ENCODE results near the gene FUCA1.
A peak's percentile ranks its signal among the peaks of the same experiment; 100 is the strongest.
"Not testable (repeated sequence)": the region's sequence is repeated elsewhere in the genome, so short reads cannot be mapped to it uniquely, and the experiment has no call there.

FUCA1 gene

DNA sequence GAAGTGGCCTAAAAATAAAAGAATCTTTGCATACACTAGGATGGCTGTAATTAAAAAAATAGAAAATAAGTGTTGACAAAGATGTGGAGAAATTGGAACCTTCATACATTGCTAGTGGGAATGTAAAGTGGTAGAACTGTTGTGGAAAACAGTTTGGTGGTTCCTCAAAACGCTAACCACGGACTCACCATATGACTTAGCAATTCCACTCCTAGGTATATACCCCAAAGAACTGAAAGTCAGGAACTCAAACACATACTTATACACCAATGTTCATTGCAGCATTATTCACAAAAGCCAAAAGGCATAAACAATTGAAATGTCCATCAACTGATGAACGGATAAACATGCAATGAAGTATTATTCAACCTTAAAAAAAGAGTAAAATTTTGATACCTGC lies 32.1 kb downstream of the FUCA1 start:
- DNase-seq: no peak

DNA sequence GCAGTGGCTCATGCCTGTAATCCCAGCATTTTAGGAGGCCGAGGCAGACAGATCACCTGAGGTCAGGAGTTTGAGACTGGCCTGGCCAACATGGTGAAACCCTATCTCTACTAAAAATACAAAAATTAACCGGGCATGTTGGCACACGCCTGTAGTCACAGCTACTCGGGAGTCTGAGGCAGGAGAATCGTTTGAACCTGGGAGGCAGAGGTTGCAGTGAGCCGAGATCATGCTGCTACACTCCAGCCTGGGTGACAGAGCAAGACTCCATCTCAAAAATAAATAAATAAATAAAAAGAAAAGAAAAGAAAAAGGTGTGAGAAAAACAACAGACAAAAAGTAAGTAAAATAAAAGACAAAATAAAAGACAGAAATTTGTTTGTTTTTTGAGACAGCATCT lies 33.9 kb downstream of the FUCA1 start:
- DNase-seq: not testable (repeated sequence)

DNA sequence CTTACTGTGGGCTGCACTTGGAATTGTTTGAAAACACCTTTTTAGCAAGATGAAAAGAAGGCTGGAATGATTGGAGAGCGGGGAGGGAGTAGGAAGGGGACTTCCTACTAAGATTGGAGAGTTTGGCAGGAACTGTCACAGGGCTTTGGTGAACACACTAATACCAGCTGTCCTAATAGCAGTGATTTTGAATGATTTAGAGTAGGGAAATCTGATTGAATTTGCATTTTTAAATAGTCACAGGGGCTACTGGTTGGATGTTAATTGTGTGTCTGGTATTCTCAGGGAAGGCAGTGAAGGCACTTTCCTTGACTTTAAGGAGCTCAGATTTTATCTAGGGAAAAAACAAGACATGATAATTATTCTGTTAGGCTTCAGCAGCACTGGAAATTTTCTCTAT lies 40.4 kb downstream of the FUCA1 start:
- DNase-seq: no peak

DNA sequence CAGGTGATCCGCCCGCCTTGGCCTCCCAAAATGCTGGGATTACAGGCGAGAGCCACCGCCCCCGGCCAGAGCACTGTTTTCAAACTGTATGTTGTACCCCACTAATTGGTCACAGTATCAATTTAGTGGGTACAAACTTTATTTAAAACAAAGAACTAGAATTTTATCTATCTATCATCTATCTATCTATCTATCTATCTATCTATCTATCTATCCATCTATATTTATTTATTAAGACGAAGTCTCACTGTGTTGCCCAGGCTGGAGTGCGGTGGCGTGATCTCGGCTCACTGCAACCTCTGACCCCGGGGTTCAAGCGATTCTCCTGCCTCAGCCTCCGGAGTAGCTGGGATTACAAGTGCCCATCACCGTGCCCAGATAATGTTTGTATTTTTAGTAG lies 41.5 kb downstream of the FUCA1 start:
- DNase-seq: not testable (repeated sequence)

DNA sequence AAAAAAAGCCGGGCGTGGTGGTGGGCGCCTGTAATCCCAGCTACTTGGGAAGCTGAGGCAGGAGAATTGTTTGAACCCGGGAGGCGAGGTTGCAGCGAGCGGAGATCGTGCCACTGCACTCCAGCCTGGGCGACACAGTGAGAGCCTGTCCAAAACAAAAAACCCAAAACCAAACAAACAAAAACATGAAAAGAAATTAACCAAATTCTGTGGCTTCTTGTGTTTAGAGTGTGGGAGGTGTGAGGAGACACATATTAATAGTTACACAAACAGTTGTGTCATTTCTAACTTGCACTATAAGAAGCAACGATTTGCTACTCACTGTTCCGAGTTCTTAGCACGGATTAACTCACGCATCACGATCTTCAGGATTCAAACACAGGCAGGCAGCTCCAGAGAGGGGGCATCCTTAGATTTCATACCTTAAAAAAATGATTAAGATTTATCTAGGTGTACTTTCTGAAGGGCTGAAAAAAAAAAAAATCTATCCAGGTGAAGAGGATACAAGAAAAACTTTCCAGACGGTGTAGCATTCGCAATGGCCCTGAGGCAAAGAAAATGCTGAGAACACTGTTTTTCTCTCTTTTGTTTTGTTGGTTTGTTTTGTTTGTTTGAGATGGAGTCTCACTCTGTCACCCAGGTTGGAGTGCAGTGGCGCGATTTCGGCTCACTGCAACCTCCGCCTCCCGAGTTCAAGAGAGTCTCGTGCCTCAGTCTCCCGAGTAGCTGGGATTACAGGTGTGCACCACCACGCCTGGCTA lies 42.1 kb downstream of the FUCA1 start:
- no peak for DNase-seq

DNA sequence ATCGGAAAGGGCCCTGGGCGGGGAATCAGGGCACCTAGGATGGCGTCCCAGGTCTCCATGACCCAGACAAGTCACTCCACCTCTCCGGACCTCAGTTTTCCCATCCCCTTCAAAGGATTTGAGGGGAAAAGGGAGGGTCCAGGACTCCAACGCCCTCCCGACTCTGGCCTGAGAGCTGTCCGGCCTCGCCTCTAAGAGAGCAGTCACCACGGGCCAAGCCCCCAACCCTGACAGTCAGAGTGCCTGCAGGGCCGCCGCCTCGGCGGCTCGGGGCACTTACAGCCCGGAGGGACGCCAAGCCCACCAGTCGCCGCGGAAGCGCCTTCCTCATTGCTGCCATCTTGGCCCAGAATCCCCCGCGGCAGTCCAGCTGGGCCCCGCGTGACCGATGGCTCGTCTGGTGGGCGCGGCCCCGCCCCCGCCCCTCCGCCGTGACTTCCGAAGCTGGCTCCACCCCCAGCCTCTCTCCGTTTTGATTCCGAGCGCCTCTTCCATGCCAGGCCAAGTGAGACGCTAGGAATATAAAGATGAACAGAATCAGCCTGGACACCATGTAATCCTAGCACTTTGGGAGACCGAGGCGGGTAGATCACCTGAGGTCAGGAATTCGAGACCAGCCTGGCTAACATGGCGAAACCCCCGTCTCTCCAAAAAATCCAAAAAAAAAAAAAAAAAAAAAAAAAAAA lies 42.9 kb downstream of the FUCA1 start, which contains the start of gene HMGCL:
Gene HMGCL, minus strand, starts transcription at position 354 of the 686 bp plus-strand sequence. Its CDS starts 14 bp downstream, at position 340.
- peak; percentile 95 for DNase-seq

DNA sequence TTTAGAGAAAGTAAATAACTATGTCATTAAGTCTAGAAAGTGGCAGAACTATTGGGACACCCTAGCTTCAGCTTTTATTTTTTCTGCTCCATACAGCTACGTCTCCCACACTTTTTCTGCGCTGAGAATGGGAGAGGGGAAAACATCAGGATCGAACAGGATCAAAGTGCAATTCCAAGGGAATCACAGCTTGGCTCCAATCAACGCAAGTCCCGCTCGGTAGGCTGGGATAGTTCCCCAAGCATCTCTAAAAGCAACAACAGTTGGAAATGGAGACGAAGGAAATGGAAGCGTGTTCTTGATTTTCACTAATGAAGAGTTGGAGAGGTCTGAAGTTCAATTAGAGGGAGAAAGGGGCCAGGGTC lies 43.4 kb downstream of the FUCA1 start:
- DNase-seq: no peak

DNA sequence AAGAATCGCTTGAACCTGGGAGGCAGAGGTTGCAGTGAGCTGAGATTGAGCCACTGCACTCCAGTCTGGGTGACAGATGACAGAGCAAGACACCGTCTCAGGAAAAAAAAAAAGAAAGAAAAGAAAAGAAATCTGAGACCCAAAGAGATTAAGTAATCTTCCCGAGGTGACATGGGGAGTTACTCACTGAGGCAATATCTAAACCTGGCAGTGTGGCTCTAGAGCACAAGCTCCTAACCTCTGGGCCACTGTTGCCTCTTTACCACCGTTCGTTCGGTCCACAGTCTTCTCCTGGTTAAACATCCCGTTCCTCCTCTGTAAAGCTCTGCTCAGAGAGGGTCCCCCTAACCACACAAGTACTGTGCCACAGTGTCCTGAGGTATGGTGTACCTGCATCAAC lies 44.3 kb downstream of the FUCA1 start:
- no peak for DNase-seq

DNA sequence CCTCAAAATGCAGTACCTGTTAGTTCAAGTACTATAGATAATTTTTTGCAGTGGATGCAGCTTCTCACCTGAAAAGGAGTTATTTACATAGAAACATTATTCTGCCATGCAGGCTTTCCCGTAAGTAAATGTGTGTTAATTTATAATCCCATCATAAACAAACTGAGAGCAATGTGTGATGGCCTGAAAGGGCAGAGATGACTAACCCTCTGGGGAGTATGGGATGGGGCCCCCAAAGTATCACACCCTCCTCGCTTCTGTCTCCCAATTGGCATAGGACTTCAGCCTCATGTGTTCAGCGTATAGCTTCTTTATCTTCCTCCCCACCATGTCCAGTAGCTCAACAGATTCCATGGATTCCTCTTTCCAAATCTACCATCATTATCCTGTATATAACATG lies 50.5 kb downstream of the FUCA1 start:
- DNase-seq: no peak

DNA sequence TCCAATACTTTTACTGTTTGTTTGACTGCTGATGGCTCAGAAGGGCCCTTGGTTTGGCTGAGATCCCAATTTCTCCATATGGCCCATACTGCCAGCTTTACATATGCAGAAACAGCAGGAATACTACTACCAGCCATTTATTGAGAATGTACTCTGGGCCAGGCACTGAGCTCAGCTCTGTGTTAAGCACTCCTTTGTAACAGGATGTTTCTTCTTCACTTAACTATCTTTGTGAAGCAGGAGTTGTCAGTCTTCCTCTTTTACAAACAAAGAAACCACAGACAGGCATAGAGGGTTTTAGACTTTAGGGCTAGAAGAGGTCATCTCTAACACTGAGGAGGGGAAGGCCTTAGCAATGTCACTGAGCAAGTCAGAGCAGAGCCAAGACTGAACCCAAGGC lies 51.2 kb downstream of the FUCA1 start:
- no peak for DNase-seq

DNA sequence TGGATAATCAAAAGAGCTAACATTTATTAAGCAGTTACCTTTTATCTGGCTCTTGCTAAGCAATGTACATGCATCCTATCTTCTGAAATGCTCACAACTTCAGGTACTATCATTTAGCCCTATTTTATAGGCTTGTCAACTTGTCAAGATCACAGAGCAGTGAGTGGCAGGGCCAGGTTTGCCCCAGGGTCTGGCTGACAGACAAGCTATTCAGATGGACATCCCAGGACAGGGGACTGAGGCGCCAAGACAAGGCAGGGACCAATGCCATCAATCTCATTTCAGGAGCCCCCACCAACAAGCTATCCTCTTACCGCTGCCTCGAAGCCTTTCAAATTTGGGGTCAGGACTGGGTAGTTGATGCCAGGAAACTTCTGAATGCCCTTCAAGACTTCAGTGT lies 51.7 kb downstream of the FUCA1 start:
- DNase-seq: no peak

DNA sequence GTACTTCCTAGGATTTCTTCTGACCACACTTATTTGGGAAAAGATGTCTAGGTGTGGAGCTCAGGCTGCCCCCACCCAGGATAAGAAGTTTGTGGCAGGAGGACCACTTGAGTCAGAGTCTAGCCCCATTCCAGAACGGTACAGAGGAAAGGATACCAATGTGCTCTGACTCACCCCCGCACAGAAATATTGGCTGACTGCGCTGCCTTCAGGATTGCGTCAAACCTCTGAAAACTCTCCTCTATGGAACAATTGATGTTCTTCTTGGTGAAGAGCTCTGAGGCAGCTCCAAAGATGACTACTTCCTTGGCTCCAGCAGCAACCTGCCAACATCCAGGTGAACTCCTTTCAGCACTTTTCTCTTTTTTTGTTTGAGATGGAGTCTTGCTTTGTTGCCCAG lies 54.1 kb downstream of the FUCA1 start:
- DNase-seq: no peak

DNA sequence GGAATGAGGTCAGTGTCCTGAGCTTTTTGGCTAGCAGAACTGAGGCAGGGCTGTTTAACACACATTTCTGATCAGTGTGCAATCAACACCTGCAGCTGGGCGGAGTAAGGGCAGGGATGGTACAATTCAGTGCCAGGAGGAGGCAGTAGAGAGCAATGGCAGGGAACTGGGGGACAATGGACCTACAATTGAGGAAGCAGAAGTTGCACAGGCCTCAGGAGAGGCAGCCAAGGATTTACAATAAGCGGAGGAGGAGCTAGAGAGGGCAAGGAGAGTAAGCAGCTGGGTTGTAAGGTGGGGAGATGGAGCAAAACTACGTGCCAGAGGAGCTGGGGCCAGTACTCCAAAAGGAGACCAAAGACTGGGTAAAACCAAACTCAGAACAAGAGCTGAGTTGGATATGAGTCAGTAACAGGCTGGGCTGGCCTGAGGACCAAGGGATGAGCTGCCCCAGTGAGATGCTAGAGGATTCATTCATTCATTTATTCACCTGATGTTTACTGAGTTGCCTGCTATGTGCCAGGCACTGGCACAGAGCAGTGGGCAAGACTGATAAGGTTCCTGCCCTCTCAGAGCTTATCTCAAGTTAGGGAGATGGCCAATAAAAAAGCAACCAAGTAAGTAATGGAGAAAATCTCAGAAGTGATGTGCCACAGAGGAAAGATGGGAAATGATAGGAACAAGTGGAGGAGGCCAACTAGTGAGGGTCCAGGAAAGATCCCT lies 57.1 kb downstream of the FUCA1 start:
- no peak for DNase-seq

DNA sequence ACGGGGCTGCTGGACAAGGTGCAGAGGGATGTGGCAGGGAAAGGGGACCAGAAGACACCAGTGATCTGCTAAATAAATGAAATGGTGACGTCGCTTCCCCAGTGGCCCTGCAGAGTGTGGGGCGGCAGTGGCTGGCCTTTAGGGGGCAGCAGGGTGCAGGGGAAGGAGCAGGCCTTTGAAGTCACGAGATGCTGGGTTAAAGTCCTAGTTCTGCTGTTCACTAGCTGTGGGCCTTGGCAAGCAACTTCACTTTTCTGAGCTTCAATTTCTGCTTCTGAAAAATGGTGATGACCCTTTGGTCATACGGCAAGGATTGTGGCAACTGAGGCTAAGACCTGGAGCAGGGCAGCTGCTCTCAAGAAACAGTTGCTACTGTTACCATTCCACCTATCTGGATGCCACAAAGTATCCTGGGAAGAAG lies 58.3 kb downstream of the FUCA1 start:
- no peak for DNase-seq

DNA sequence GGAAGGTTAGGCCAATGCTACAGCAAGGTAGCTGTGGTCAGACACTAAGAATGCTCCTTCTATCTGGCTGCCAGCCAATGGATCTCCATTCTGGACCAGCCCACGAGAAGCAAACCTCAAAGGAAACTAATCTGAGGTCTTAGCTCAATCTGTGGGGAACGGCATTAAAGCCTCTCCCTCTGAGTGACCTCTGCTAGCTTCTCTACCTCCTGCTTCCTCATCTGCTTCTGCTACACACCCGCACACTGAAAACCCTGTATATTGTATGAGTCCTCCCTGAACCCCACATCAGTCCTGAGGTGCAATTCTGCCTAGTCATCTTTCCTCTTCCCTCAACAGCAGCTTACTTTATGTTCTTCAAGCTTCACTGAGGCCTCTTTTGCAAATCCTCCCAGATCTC lies 60.6 kb downstream of the FUCA1 start:
- DNase-seq: no peak

DNA sequence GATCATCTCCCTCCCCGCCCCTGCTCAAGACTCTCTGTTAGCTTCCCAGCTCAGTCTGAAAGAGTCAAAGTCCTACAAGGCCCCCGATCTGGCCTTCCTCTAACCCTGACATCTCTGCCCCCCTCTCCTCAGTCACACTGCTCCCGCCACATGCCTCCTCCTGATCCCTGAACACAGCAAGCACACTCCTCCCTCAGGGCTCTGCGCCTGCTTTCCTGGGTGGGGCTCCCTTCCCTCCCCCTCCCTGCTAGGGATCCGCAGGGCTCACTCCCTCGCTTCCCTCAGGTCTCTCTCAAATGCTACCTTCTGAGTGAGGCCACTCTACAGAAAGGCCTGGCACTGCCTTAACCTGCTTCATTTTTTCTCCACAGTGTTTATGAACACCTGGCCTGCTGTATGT lies 61.8 kb downstream of the FUCA1 start:
- no peak for DNase-seq

DNA sequence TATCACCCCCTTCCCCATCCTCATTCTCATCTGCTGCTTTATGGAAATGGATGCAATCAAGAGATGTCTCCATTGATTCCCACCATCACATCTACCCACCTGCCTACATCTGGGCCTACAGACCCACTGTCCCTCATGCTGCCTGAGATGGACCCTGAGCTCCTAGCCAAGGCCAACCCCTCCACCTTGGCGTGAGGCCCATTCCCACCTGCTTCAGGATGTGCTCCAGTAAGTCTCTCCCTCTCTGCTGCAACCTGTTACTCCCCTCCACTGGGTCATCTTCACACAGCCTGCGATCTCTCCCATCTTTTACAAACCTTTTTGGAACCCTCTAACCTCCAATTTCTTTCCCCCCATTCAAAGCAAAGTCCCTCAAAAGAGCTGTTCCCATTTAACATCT lies 63.1 kb downstream of the FUCA1 start:
- no peak for DNase-seq

DNA sequence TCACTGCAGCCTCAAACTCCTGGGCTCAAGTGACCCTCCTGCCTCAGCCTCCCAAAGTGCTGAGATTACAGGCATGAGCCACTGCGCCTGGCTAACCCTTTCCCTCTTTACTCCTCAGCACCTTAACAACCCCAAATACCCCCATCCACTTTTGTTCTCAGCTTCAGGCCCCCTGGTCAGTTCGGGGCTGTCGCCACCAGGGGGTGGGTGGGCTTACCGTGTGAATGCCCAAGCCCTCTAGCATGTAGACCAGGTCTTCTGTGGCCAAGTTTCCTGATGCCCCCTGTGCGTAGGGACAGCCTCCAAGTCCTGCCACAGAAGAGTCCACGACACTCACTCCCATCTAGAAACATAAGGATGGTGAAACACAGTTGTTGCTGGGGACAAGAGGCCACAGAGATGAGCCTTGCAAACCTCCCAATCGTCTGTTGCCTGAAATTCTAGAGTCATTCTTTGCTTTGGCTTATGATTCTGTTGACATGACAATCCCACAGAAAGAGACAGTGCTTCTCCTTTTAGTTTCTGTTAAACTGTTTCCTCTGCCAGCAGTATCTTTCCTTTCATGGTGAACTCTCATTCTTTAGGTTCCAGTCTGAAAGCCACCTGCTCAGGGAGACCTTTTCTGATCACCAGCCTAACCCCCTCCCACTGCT lies 63.8 kb downstream of the FUCA1 start:
- DNase-seq: no peak

DNA sequence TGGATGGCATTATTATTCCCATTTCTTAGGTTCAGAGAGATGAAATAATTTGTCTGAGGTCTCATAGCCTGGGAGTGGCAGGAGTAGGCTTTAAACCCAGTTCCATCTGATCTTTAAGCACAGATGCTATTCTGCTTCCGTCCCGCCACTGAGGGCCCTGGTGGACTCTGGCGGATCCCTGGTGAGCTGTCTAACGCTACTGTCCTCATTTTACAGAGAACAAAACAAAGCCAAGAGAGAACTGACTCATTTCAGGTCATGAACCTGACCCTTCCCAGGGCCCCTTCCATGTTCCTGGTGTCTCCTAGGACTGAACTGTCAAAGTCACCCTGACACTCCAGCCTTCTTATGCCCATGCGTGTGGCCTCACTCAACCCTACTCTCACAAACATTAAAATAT lies 64.4 kb downstream of the FUCA1 start:
- DNase-seq: no peak

DNA sequence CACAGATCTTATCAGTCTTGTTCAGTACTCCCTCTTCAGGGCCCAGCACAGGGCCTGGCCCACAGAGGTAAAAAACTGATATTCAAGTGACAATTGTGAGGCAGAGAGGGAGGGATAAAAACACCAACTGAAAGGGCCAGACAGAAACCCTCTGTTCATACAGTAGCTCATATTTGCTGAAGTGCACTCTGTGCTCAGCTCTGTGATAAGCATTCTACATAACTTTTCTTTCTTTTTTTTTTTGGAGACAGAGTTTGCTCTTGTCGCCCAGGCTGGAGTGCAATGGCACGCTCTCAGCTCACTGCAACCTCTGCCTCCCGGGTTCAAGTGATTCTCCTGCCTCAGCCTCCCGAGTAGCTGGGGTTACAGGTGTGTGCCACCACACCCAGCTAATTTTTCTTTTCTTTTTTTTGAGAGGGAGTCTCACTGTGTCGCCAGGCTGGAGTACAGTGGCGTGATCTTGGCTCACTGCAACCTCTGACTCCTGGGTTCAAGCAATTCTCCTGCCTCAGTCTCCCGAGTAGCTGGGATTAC lies 65.2 kb downstream of the FUCA1 start:
- not testable (repeated sequence) for DNase-seq

DNA sequence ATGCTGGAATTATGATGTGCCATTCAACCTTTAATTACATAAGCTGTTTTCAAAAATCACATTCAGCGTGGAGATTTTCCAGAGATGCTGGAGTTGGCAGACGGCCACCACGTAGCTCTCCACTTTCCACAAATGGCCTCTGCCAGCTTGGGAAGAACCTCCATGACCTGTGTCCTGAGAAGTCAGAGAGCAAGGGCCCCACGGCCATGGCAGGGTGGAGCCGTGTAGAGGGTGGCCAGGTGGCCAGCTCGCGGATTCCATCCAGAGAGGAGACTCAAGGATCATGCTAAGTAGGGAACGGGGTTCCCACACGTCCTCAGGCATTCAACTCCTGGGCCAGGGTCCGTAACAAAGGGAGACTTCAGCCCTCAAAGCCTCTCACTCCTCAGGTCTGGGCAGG lies 66.2 kb downstream of the FUCA1 start:
- DNase-seq: no peak

DNA sequence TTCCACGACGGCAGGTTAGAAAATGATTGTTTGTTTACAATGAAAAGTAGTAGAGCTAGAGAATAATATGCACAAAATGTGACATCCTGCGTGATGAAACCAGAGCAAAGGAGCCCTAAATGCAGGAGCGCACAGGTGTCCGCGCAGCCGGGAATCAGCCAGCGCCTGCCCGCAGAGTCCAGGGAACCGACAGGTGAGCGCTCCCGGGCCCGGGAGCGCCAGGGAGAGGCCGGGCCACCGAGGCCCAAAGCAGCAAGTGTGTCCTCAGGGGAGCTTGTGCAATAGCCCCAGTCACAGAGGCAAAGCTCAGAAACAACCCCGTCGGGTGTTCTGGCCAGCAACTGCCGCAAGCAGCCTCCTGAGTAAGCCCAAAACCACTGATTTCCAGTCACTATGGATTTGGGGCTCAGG lies 66.7 kb downstream of the FUCA1 start:
- no peak for DNase-seq

Measured in left hindlimb (tissue), 1 donor.